22Rv1 (cell line): Measurements from ENCODE around the gene WDFY4.

Source experiments
- ZFX ChIP-seq: fragments of 450-650 bp; IDR thresholded peaks from 2 replicates; pipeline ENCODE4 v1.6.1; 2017; ENCODE audit warnings: antibody characterized with exemption, borderline replicate concordance
- TF ChIP-seq, protein P1 (sequence below): fragments of 450-650 bp; IDR thresholded peaks from 2 replicates; pipeline ENCODE4 v1.5.1; 2017; ENCODE audit warnings: mild to moderate bottlenecking

DNA sequence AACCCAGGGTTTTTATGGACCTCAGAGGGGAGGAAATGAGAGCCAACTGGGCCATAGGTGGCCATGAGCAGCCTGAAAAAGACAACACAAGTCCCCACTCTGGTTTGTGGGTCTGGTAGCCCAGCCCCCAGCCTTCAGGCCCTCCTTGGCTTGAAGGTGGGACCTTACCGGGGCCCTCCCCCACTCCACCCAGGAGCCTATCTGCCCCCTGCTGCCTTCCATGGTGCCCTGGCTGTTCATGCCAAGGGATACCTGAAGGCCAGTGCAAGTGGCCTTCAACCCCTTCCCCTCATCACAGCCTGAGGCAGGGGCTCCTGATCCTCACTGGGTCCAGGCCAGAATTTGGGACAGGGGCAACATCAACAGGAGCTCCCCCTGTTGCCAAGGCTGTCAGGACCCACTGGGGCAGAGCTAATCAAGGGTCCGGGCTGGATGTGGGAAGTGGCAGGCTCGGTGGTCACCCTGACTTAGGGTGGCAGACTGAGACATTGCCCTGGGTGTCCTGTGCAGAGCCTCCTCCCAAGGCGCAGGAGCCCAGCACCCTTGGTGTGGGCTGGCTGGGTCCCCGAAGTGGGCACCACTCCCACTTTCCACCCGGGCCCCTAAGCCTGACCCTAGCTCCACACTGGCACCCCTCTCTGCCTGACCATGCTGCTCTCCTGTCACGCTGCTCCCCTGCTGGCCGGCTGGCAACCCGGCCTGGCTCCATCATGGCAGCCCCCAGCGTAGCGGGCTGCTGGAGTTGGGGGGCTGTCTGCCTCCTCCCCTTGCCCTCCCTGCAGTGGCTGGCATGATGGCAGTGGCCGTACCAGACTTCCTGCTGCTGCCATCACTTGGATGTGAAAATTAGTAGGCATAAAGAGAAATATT, 6.4 kb downstream of the WDFY4 start:
- TF ChIP-seq, protein P1, sequence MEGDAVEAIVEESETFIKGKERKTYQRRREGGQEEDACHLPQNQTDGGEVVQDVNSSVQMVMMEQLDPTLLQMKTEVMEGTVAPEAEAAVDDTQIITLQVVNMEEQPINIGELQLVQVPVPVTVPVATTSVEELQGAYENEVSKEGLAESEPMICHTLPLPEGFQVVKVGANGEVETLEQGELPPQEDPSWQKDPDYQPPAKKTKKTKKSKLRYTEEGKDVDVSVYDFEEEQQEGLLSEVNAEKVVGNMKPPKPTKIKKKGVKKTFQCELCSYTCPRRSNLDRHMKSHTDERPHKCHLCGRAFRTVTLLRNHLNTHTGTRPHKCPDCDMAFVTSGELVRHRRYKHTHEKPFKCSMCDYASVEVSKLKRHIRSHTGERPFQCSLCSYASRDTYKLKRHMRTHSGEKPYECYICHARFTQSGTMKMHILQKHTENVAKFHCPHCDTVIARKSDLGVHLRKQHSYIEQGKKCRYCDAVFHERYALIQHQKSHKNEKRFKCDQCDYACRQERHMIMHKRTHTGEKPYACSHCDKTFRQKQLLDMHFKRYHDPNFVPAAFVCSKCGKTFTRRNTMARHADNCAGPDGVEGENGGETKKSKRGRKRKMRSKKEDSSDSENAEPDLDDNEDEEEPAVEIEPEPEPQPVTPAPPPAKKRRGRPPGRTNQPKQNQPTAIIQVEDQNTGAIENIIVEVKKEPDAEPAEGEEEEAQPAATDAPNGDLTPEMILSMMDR = no peak
- no peak for TF ChIP-seq ZFX
